ENCODE data around the gene TMEM18. TPM values are rescaled to one million over a fixed set of nuclear protein-coding genes. Genes with fewer than 3 reads are reported as not detected.

Gene TMEM18
- total and polyA plus RNA-seq, 2 of the 4 experiments (the other 2 are of a cell fraction): 15.2 to 30.2 TPM

DNA sequence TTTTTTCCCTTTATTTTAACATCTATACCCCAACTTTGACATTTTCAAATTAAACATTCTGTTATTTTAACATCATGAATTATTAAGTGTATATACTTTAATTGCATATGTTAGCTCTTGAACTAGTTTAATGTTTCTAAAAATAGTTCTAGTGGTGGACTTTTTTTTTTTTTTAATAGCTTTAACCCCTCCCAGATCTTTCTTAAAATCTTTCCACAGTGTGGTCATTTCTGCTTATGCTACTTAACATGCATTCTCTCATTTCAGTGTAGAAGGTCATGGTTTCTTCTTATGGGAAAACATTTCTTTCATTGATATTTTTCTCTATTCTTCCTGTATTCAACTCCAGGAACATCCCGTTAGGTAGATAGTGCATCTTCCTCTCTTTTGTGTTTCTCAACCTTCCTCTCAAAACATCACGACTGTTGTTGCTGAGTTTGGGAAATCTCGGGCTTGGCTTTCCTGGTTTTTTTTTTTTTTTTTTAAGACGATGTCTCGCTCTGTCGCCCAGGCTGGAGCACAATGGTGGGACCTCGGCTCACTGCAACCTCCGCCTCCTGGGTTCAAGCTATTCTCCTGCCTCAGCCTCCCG is 849 bp upstream of the TMEM18 start:
- no CpG with 5 or more reads among the region's 9 CpGs for WGBS, 2 experiments (ENCODE audit: extremely low coverage in 2 of 2, insufficient read length in 1 of 2)
- Histone ChIP-seq H3K4me2 (ENCODE audit: low read depth, low read length) (peak overlapping the region; percentile 83), H3K9me1 (ENCODE audit: insufficient read depth, low read length) (peaks cover 15% of the 10 kb centered on the region), H2BK15ac (ENCODE audit: low read depth, low read length) (no peak overlapping the region), H3K27ac (ENCODE audit: insufficient read depth, low read length) (peak overlapping the region; percentile 94; the same call in 1 of the 2 replicates), H4K91ac (ENCODE audit: insufficient read depth, low read depth, low read length) (no peak overlapping the region), H3K9ac (ENCODE audit: low read depth, low read length) (peak overlapping the region; percentile 96), H3K79me1 (ENCODE audit: low read depth in 1 of 2, low read length in 2 of 2) (peaks cover 14 to 24% of the 10 kb centered on the region in 2 experiments; a peak in 3 of 4 replicates), H3K36me3 (ENCODE audit: control insufficient read depth, insufficient read depth, low read length) (no peaks in the 10 kb centered on the region), H3K27me3 (ENCODE audit: control insufficient read depth, insufficient read depth, low read length) (no peaks in the 10 kb centered on the region), H3K14ac (replicated peaks; ENCODE audit: low read depth, low read length) (no peak overlapping the region), H2BK20ac (ENCODE audit: low read depth, low read length) (no peak overlapping the region), H2AK5ac (ENCODE audit: low read depth, low read length) (no peak overlapping the region), H4K8ac (ENCODE audit: low read depth in 2 of 2, low read length in 2 of 2) (peak overlapping the region; percentile 92 to 97; a peak in 3 of 4 replicates), H3K9me3 (ENCODE audit: control insufficient read depth, insufficient read depth, low read length) (no peaks in the 10 kb centered on the region), H2AK9ac (replicated peaks; ENCODE audit: low read depth, low read length, poor library complexity) (no peak overlapping the region), H3K56ac (ENCODE audit: extremely low read depth, insufficient read depth, low read length) (peak overlapping the region; percentile 76; the same call in 1 of the 2 replicates), H2BK120ac (ENCODE audit: low read depth, low read length) (no peak overlapping the region), H2AFZ (replicated peaks; ENCODE audit: low read length, poor library complexity) (no peak overlapping the region), H3K18ac (ENCODE audit: low read depth, low read length) (no peak overlapping the region), H3K4ac (ENCODE audit: low read depth, low read length) (no peak overlapping the region), H4K5ac (ENCODE audit: low read depth, low read length) (no peak overlapping the region; the same call in 1 of the 2 replicates), H2BK5ac (ENCODE audit: low read depth, low read length, poor library complexity, severe bottlenecking) (peak overlapping the region; percentile 81), H3K4me3 (ENCODE audit: insufficient read depth, low read depth, low read length) (peak overlapping the region; percentile 68), H3K23ac (ENCODE audit: low read depth, low read length) (no peak overlapping the region), H3K4me1 (ENCODE audit: control insufficient read depth, insufficient read depth, low read length) (peaks cover 17% of the 10 kb centered on the region), H4K20me1 (ENCODE audit: insufficient read depth, low read length) (no peaks in the 10 kb centered on the region; the same call in 1 of the 2 replicates)
- ChIA-PET POLR2A (ENCODE audit: unreplicated experiment) (interaction anchor here (0.7 kb wide), 1 partner anchor 457 kb away, joined by 3 read pairs; no protein-coding TSS in a partner anchor), CTCF (no interaction called here)
- BruUV-seq (replicated peaks): no TSS peak
- no peak for ATAC-seq (ENCODE audit: low read depth)
- intact Hi-C loops (cut with micrococcal nuclease) (loop anchor here (1.0 to 5.0 kb wide), 6 partner anchors 62 to 1139 kb away; partner anchors contain the start of genes ACP1, PXDN, SH3YL1 and SNTG2), dilution Hi-C loops (cut with HindIII; ENCODE audit: low sequenced_read_pairs, unreplicated experiment) (no loop called here), in situ Hi-C loops (cut with MboI; ENCODE audit: low sequenced_read_pairs) (loop anchor here (10.0 kb wide), 1 partner anchor 1137 kb away; no protein-coding TSS in a partner anchor)
- no peak for DNase-seq
- TF ChIP-seq MAFK (IDR thresholded peaks at IDR 0.05; ENCODE audit: low read depth, low read length): peak; percentile 40; the same call in 1 of the 2 replicates
- TF ChIP-seq, protein P1, sequence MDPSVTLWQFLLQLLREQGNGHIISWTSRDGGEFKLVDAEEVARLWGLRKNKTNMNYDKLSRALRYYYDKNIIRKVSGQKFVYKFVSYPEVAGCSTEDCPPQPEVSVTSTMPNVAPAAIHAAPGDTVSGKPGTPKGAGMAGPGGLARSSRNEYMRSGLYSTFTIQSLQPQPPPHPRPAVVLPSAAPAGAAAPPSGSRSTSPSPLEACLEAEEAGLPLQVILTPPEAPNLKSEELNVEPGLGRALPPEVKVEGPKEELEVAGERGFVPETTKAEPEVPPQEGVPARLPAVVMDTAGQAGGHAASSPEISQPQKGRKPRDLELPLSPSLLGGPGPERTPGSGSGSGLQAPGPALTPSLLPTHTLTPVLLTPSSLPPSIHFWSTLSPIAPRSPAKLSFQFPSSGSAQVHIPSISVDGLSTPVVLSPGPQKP (IDR thresholded peaks at IDR 0.05; ENCODE audit: borderline replicate concordance, low read depth, low read length): no peak

Measured in IMR-90 (cell line).